Adipocyte (in vitro differentiated cells): ENCODE measurements around the gene GABRG3.

Experiments used
- DNase-seq: peaks from one replicate; pipeline ENCODE4 v3.0.0-alpha.2; 2015; ENCODE audit warnings: low read depth
- H3K27me3 ChIP-seq: replicated peaks from 2 replicates; pipeline ENCODE4 v1.7.0; 2013; ENCODE audit warnings: mild to moderate bottlenecking, low read length, moderate library complexity; ENCODE audit not compliant: control insufficient read depth, insufficient read depth
- H3K36me3 ChIP-seq: 2 replicates; pipeline ENCODE4 v1.7.0; 2013; ENCODE audit warnings: low read length, mild to moderate bottlenecking, moderate library complexity; ENCODE audit not compliant: control insufficient read depth, insufficient read depth, severe bottlenecking
- H3K4me1 ChIP-seq: 2 replicates; pipeline ENCODE4 v1.7.0; 2013; ENCODE audit warnings: mild to moderate bottlenecking, low read length, moderate library complexity; ENCODE audit not compliant: control insufficient read depth, insufficient read depth
- H3K4me3 ChIP-seq: 2 replicates; pipeline ENCODE4 v1.7.0; 2013; ENCODE audit warnings: mild to moderate bottlenecking, low read length, moderate library complexity
- H3K9ac ChIP-seq: 2 replicates; pipeline ENCODE4 v1.7.0; 2013; ENCODE audit warnings: mild to moderate bottlenecking, low read length, moderate library complexity
- H3K9me3 ChIP-seq: 2 replicates; pipeline ENCODE4 v1.7.0; 2013; ENCODE audit warnings: mild to moderate bottlenecking, low read length, moderate library complexity; ENCODE audit not compliant: control insufficient read depth

GABRG3 gene

GRCh38 chr15:27231811-27232210 is 260.8 kb downstream of the GABRG3 start:
- Histone ChIP-seq H3K27me3 (no peaks in the 10 kb centered on the region), H3K9me3 (no peaks in the 10 kb centered on the region), H3K4me1 (no peaks in the 10 kb centered on the region), H3K4me3 (no peak overlapping the region), H3K9ac (no peak overlapping the region), H3K36me3 (no peaks in the 10 kb centered on the region)
- DNase-seq = no peak

DNA sequence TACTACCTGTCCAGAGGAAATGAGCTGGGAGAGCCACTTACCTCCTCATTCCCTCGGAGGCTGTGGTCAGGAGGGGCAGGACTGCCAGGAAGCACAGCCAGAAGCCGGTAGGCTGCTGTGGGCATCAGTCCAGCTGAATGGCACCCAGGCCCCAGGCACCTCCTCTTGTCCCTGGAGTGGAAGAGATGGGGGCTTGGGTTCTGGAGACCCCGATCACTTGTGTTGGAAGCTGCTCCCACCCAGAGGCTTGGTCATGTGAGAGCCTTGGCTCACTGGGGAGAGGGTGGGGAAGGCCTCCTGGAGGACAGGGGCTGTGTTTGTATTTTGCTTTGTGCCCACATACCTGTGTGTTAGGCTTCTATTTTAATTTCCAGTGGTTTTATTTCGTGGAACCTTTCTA is 261.9 kb downstream of the GABRG3 start:
- Histone ChIP-seq H3K9me3 (no peaks in the 10 kb centered on the region), H3K27me3 (no peaks in the 10 kb centered on the region), H3K36me3 (no peaks in the 10 kb centered on the region), H3K4me3 (no peak overlapping the region), H3K9ac (no peak overlapping the region), H3K4me1 (no peaks in the 10 kb centered on the region)
- DNase-seq = no peak

GRCh38 chr15:27234593-27234992 is 263.6 kb downstream of the GABRG3 start:
- Histone ChIP-seq H3K9ac (no peak overlapping the region), H3K4me3 (no peak overlapping the region), H3K36me3 (no peaks in the 10 kb centered on the region), H3K4me1 (peaks cover 3% of the 10 kb centered on the region), H3K27me3 (no peaks in the 10 kb centered on the region), H3K9me3 (no peaks in the 10 kb centered on the region)
- DNase-seq = no peak

DNA sequence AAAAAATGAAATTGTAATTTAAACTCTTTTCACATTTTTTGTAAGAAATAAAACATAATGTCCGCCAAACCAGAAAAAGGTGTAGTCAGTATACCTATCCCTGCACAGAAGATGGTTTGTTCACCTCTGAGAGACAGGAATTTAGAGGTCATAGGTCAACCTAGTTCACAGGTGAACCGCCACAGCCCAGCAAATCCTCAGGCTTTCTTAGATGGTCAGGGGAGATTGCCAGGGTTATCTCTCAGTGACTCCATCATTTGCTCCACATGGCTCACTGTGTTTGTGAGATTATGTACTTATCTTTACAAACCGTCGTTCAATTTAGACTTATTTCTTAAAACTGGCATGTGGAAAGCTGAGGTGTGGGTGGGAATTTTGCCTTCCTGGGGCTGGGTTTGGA is 264.2 kb downstream of the GABRG3 start:
- Histone ChIP-seq H3K27me3 (no peaks in the 10 kb centered on the region), H3K4me1 (peaks cover 3% of the 10 kb centered on the region), H3K4me3 (no peak overlapping the region), H3K9ac (no peak overlapping the region), H3K36me3 (no peaks in the 10 kb centered on the region), H3K9me3 (no peaks in the 10 kb centered on the region)
- no peak for DNase-seq

GRCh38 chr15:27235681-27236080 is 264.7 kb downstream of the GABRG3 start:
- Histone ChIP-seq H3K4me1 (peaks cover 3% of the 10 kb centered on the region), H3K9me3 (no peaks in the 10 kb centered on the region), H3K9ac (no peak overlapping the region), H3K4me3 (no peak overlapping the region), H3K27me3 (no peaks in the 10 kb centered on the region), H3K36me3 (no peaks in the 10 kb centered on the region)
- DNase-seq = no peak

DNA sequence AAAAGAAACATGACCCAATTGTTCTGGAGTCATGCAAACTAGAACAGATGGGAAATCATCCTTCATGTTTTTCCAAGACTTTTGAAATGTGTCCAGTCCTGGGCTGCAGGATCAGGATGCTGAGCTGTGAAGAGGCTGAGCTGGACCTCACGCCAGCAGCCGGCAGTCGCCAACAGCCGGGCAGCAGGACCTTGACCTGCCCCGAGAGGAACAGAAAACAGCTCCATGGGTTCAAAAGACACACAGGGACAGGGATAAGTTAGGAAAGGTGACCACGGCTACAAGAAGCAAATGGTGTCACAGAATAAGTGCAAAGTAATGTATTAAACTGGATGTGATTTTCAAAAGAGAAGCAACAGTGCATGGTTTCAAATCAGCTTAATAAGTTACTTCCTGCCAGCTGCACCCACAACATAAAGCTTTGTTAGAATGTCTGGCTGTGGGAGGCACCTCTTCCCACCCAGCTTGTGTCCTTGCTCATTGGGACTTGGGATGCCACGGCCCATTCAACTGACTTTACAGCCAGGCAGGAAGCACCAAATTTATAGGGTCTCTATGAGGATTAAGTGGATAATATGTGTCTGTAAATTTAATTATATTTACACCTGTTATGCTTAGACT is 266.4 kb downstream of the GABRG3 start:
- Histone ChIP-seq H3K9me3 (no peaks in the 10 kb centered on the region), H3K4me1 (peaks cover 3% of the 10 kb centered on the region), H3K4me3 (no peak overlapping the region), H3K9ac (no peak overlapping the region), H3K36me3 (no peaks in the 10 kb centered on the region), H3K27me3 (no peaks in the 10 kb centered on the region)
- no peak for DNase-seq

DNA sequence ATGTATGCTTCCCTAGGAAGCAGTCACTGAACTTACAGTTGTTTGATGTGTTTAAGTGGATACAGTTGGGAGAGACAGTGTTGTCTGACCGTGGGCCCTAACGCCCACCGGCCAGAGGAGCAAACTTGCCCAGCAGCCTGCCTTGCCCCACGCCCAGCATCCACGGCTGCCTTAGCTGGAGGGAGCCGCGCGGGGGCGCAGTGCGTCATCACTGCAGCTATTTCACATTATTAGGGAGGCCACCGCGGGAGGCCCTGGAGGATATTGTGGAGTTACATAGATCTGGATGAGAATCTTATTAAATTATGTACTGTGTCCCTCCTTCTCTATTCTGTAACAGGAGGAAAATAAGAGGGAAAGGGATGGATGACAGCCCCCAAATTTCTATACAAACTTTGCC is 267.2 kb downstream of the GABRG3 start:
- no peaks in the 10 kb centered on the region for H3K36me3 ChIP-seq
- H3K27me3 ChIP-seq = no peaks in the 10 kb centered on the region
- H3K4me3 ChIP-seq = no peak overlapping the region
- H3K4me1 ChIP-seq = peaks cover 3% of the 10 kb centered on the region
- no peak overlapping the region for H3K9ac ChIP-seq
- no peaks in the 10 kb centered on the region for H3K9me3 ChIP-seq
- no peak for DNase-seq

DNA sequence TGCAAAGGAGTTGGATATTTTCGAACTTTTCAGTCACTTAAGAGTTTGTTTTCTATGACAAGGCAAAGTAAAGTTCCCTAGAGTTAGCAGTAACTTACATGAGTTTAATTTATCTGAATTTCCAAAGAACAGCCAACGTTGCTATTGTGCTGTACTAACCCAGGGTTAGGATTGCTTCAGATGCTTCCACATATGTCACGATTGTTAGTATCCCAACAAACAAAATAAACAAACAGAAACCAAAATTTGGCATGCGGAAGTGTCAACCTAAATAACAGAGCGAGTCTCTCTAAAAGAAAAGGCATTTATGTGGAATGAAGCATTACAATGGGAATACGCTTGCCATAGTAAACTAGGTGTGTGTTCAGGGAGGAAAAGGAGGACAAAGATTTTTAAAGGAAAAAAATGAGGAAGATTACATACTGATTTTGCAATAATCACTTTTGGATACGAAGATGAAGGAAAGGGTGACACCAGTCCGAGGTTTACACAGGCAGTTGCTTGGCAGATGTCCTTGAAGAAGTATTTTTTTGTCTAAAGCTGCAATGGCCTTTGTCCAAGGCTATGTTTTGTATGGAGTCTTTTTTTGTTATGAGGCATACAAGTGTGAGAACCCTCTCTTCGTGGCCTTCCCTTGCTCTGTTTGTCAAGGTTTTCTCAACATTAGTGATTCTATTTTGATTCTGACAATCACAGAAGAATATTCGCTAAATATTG is 267.9 kb downstream of the GABRG3 start:
- Histone ChIP-seq H3K9ac (no peak overlapping the region), H3K36me3 (no peaks in the 10 kb centered on the region), H3K27me3 (no peaks in the 10 kb centered on the region), H3K9me3 (no peaks in the 10 kb centered on the region), H3K4me1 (peaks cover 3% of the 10 kb centered on the region), H3K4me3 (no peak overlapping the region)
- no peak for DNase-seq

DNA sequence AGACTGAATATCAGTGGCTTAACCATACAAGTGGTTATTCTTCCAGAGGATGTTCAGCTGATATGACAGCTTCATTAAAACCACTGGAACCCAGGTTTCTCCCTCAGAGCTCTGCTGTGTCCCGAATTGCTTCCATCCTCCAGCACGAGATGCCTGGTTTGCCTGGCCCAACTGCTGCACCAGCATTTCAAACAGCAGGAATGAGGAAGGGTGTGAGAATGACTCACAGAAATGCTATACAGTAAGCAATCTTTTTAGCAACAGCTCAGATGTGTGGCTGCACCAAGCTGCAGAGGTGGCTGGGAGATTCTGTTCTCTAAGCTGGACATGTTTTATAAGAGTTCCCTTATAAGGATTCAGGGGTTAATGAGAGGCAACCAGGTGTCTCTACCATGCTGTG is 271.0 kb downstream of the GABRG3 start:
- Histone ChIP-seq H3K4me1 (peaks cover 3% of the 10 kb centered on the region), H3K27me3 (no peaks in the 10 kb centered on the region), H3K9me3 (no peaks in the 10 kb centered on the region), H3K9ac (no peak overlapping the region), H3K36me3 (no peaks in the 10 kb centered on the region), H3K4me3 (no peak overlapping the region)
- no peak for DNase-seq

- DNase-seq = no peak
- Histone ChIP-seq H3K9ac (no peak overlapping the region), H3K4me3 (no peak overlapping the region), H3K27me3 (no peaks in the 10 kb centered on the region), H3K36me3 (no peaks in the 10 kb centered on the region), H3K4me1 (no peaks in the 10 kb centered on the region), H3K9me3 (no peaks in the 10 kb centered on the region)
These were observed 273.1 kb downstream of the GABRG3 start for GRCh38 chr15:27244047-27244446.

DNA sequence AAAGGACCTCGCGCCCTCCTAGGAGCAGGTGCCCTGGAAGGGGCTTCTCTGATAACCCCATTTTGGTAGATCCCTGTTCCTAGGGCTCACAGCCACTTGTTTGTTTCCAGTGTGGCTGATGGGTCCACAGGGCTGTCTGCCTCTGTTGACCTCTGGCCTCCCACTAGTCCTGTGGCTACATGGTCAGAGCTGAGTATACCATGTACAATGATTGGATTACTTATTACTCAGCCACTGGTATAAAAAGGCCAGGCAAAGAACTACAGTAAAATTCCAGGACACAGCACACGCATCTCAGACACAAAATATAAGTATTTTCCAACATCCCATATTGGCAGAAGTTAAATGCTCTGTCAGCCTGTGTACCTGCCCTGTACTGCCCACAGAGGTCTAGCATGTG is 277.3 kb downstream of the GABRG3 start:
- Histone ChIP-seq H3K27me3 (peaks cover 5% of the 10 kb centered on the region), H3K9ac (no peak overlapping the region), H3K9me3 (no peaks in the 10 kb centered on the region), H3K4me3 (no peak overlapping the region), H3K4me1 (no peaks in the 10 kb centered on the region), H3K36me3 (no peaks in the 10 kb centered on the region)
- DNase-seq = no peak
